Loucy (cell line): ENCODE measurements around the gene AIDA.

ENCODE experiments used
- H2AFZ ChIP-seq: fragments of 200-600 bp; sonication (generic); 2 replicates; pipeline ENCODE4 v1.6.0; 2016; ENCODE audit warnings: antibody characterized with exemption, mild to moderate bottlenecking, low read length, moderate library complexity
- H3F3A ChIP-seq: fragments of 200-600 bp; 2 replicates; pipeline ENCODE4 v1.6.0; 2016; ENCODE audit warnings: antibody characterized with exemption, low read depth, mild to moderate bottlenecking
- H3K27me3 ChIP-seq: fragments of 200-600 bp; sonication (generic); 2 replicates; pipeline ENCODE4 v1.6.1; 2014; ENCODE audit warnings: low read length, mild to moderate bottlenecking; ENCODE audit not compliant: insufficient read depth, poor library complexity, severe bottlenecking
- H3K36me3 ChIP-seq: fragments of 200-600 bp; sonication (generic); 2 replicates; pipeline ENCODE4 v1.6.1; 2016; ENCODE audit warnings: low read length; ENCODE audit not compliant: insufficient read depth
- H3K4me1 ChIP-seq: fragments of 200-600 bp; sonication (generic); 2 replicates; pipeline ENCODE4 v1.5.1; 2014; ENCODE audit warnings: low read length, mild to moderate bottlenecking; ENCODE audit not compliant: insufficient read depth, poor library complexity, severe bottlenecking
- H3K4me2 ChIP-seq: fragments of 200-600 bp; sonication (generic); 2 replicates; pipeline ENCODE4 v1.6.0; 2014; ENCODE audit warnings: antibody characterized with exemption, low read length, low read depth, mild to moderate bottlenecking; ENCODE audit not compliant: poor library complexity, severe bottlenecking
- H3K4me3 ChIP-seq: fragments of 200-600 bp; sonication (generic); 2 replicates; pipeline ENCODE4 v1.5.1; 2014; ENCODE audit warnings: low read length, mild to moderate bottlenecking, mixed read lengths; ENCODE audit not compliant: poor library complexity, severe bottlenecking
- H3K79me2 ChIP-seq: fragments of 200-600 bp; sonication (generic); 2 replicates; pipeline ENCODE4 v1.6.1; 2014; ENCODE audit warnings: low read length; ENCODE audit not compliant: insufficient read depth
- H3K9ac ChIP-seq: fragments of 200-600 bp; sonication (generic); 2 replicates; pipeline ENCODE4 v1.6.0; 2014; ENCODE audit warnings: mild to moderate bottlenecking, low read depth, low read length, moderate library complexity; ENCODE audit not compliant: poor library complexity, severe bottlenecking
- H3K9me2 ChIP-seq: fragments of 200-600 bp; sonication (generic); replicated peaks from 2 replicates; pipeline ENCODE4 v1.6.1; 2016; ENCODE audit warnings: low read depth, low read length, mixed read lengths
- H3K9me3 ChIP-seq: fragments of 200-600 bp; sonication (generic); 2 replicates; pipeline ENCODE4 v1.6.1; 2014; ENCODE audit warnings: mild to moderate bottlenecking, antibody characterized with exemption, low read length, low read depth; ENCODE audit not compliant: insufficient read depth
- H4K20me1 ChIP-seq: fragments of 200-600 bp; sonication (generic); 2 replicates; pipeline ENCODE4 v1.6.0; 2014; ENCODE audit warnings: antibody characterized with exemption, low read length, mild to moderate bottlenecking; ENCODE audit not compliant: insufficient read depth, poor library complexity, severe bottlenecking
- CTCF ChIP-seq: fragments of 200-600 bp; sonication (generic); conservative IDR thresholded peaks from 2 replicates; pipeline ENCODE4 v1.5.1; 2014; ENCODE audit warnings: mild to moderate bottlenecking, antibody characterized with exemption, low read length
- EZH2phosphoT487 ChIP-seq: fragments of 200-600 bp; IDR thresholded peaks from 2 replicates; pipeline ENCODE4 v1.6.1; 2018; ENCODE audit warnings: antibody characterized with exemption, mild to moderate bottlenecking, moderate library complexity, borderline replicate concordance

The AIDA gene

GRCh38 chr1:222734740-222735139 lies 22.4 kb upstream of the AIDA start:
- H3K9me2 ChIP-seq = no peaks in the 10 kb centered on the region
- H3K27me3 ChIP-seq = no peaks in the 10 kb centered on the region
- no peak overlapping the region for H2AFZ ChIP-seq
- H4K20me1 ChIP-seq = no peaks in the 10 kb centered on the region
- H3K4me3 ChIP-seq = no peak overlapping the region
- no peak overlapping the region for H3K4me2 ChIP-seq
- H3K4me1 ChIP-seq = no peaks in the 10 kb centered on the region
- no peaks in the 10 kb centered on the region for H3K79me2 ChIP-seq
- TF ChIP-seq EZH2phosphoT487 (no peak), CTCF (no peak)
- H3K36me3 ChIP-seq = peaks cover 51% of the 10 kb centered on the region; the same call in 1 of the 2 replicates
- no peak overlapping the region for H3K9ac ChIP-seq
- no peaks in the 10 kb centered on the region for H3F3A ChIP-seq
- H3K9me3 ChIP-seq = no peaks in the 10 kb centered on the region

- no peaks in the 10 kb centered on the region for H3K9me2 ChIP-seq
- no peaks in the 10 kb centered on the region for H4K20me1 ChIP-seq
- TF ChIP-seq CTCF (no peak), EZH2phosphoT487 (no peak)
- no peaks in the 10 kb centered on the region for H3F3A ChIP-seq
- no peaks in the 10 kb centered on the region for H3K9me3 ChIP-seq
- H2AFZ ChIP-seq = no peak overlapping the region
- no peaks in the 10 kb centered on the region for H3K79me2 ChIP-seq
- no peak overlapping the region for H3K9ac ChIP-seq
- H3K4me3 ChIP-seq = no peak overlapping the region
- H3K4me1 ChIP-seq = no peaks in the 10 kb centered on the region
- no peaks in the 10 kb centered on the region for H3K27me3 ChIP-seq
- peaks cover 73% of the 10 kb centered on the region; the same call in 1 of the 2 replicates for H3K36me3 ChIP-seq
- H3K4me2 ChIP-seq = no peak overlapping the region
These were observed 20.2 kb upstream of the AIDA start for GRCh38 chr1:222732216-222733159.

- no peaks in the 10 kb centered on the region for H3F3A ChIP-seq
- H3K79me2 ChIP-seq = no peaks in the 10 kb centered on the region
- H3K4me1 ChIP-seq = no peaks in the 10 kb centered on the region
- no peaks in the 10 kb centered on the region for H3K9me2 ChIP-seq
- peaks cover 89% of the 10 kb centered on the region; the same call in 1 of the 2 replicates for H3K36me3 ChIP-seq
- H2AFZ ChIP-seq = no peak overlapping the region
- H3K4me2 ChIP-seq = no peak overlapping the region
- TF ChIP-seq CTCF = no peak
- no peak for TF ChIP-seq EZH2phosphoT487
- H3K9ac ChIP-seq = no peak overlapping the region
- no peak overlapping the region for H3K4me3 ChIP-seq
- H3K9me3 ChIP-seq = no peaks in the 10 kb centered on the region
- no peaks in the 10 kb centered on the region for H4K20me1 ChIP-seq
- no peaks in the 10 kb centered on the region for H3K27me3 ChIP-seq
These were observed 18.6 kb upstream of the AIDA start for GRCh38 chr1:222730866-222731265.
